Amniotic epithelial cell (primary cell): ENCODE data around the gene EFNB2.

ENCODE experiments used
- DNase-seq: peaks from one replicate; pipeline ENCODE4 v3.0.0-alpha.2; 2010; ENCODE audit warnings: low read depth

Gene EFNB2, protein sequence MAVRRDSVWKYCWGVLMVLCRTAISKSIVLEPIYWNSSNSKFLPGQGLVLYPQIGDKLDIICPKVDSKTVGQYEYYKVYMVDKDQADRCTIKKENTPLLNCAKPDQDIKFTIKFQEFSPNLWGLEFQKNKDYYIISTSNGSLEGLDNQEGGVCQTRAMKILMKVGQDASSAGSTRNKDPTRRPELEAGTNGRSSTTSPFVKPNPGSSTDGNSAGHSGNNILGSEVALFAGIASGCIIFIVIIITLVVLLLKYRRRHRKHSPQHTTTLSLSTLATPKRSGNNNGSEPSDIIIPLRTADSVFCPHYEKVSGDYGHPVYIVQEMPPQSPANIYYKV

DNA sequence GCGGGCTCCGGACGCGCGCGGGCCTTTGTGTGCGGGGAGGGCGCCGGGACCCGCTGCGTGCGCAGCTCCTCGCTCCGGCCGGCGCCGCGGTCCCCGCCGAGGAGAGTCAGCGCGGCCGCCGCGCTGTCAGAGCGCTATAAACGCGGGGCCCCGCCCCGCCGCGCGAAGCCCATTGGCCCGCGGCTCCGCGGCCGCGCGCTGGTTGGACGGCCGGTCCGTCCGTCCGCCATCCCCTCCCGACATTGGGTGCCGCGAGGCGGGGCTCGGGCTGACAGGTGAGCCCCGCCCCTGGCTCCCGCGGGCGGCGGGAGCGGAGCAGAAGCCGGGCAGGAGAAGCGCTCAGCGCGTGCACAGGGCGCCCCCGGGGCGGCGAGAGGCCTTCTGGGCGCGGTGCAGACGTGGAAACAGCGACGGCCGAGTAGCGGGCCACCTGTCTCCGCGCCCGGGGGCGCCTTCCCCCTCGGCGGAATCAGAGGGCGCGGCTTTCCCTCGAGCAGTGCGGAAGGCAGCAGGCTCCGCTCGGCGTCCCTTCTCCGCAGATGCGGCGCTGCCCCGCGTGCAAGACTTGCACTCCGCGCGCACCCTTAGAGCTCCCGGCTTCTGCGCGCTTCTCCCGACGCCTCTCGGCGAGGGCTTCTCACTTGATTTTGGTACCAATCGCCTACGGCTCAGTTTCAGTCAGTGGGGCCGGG is at the start of gene EFNB2:
TSS of gene EFNB2 (minus strand) at position 111 of the 692 bp plus-strand sequence. CDS start 698 bp downstream, outside the sequence.
- peak; percentile 87 for DNase-seq

GRCh38 chr13:106581225-106581624 is 45.8 kb upstream of the EFNB2 start:
- DNase-seq: no peak

DNA sequence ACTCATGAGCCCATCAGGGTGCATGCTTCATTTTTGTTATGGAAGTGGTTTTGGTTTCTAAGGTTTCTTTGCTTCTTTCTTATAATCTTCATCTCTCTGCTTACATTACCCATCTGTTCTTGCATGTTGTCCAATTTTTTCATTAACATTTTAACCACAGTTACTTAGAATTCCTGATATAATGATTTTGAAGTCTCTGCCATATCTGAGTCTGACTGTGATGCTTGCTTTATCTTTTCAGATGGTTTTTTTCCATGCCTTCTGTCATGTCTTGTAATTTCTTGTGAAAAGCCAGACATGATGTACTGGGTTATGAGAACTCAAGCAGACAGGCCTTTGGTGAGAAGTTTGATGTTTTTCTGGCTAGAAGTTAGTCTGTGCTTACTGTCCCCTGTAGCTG is 40.4 kb upstream of the EFNB2 start:
- DNase-seq: no peak

DNA sequence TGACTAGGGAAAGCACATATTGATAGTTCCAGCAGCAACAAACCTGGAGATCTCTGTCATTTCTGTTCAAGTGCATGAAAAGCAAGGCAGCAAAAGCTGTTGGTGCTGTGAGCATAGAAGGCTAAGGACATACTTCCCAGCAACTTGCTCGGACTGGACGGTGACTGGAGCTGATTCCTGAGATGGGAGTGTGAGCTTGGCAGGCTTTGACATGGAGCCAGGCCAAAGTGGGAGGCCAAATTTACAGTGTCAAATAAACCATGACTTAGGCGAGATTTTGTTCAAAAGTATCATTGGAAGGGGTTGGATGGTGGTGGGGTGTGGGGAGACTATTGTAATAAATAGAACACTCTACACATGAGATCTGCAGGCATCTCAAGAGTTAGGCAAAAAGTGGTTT is 38.4 kb upstream of the EFNB2 start:
- DNase-seq: no peak

DNA sequence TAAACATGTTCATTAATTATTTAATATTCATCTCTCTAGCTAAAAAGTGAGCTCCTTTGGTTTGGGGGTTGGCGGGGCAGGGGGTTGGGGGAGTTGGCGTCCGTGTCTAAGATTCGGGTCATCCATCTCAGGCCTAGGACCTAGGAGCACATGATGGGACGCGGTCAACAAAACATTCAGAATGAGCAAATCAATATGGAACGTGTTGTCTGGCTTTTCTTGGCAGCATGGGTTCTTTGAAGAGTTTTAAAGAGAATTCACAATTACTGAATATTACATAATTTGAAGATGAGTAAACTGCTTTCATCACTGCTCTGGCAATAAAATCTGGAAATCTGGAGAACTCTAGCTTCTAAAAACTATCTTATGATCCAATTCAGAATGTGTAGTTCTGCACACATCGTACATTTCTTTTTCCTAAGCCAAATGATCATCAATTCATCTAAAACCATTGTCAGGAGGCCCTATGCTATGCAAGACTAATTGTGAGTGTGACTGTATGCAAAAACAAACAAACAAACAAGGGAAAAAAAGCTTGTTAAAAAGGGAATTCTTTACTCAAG is 37.9 kb upstream of the EFNB2 start:
- peak; percentile 62 for DNase-seq

DNA sequence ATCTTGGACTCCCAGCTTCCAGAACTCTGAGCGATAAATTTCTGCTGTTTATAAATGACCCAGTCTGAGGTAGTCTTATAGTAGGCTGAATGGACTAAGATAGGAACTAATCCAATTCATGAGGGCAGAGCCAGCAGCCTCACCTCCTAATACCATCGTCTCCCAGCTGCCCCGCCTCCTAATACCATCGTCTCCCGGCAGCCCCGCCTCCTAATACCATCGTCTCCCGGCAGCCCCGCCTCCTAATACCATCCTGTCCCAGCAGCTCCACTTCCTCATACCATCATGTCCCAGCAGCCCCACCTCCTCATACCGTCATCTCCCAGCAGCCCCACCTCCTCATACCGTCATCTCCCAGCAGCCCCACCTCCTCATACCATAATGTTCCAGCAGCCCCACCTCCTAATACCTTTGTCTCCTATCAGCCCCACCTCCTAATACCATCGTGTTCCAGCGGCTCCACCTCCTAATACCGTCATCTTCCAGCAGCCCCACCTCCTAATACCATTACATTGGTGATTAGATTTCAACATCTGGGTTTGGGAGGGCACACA is 34.9 kb upstream of the EFNB2 start:
- DNase-seq: peak; percentile 92

DNA sequence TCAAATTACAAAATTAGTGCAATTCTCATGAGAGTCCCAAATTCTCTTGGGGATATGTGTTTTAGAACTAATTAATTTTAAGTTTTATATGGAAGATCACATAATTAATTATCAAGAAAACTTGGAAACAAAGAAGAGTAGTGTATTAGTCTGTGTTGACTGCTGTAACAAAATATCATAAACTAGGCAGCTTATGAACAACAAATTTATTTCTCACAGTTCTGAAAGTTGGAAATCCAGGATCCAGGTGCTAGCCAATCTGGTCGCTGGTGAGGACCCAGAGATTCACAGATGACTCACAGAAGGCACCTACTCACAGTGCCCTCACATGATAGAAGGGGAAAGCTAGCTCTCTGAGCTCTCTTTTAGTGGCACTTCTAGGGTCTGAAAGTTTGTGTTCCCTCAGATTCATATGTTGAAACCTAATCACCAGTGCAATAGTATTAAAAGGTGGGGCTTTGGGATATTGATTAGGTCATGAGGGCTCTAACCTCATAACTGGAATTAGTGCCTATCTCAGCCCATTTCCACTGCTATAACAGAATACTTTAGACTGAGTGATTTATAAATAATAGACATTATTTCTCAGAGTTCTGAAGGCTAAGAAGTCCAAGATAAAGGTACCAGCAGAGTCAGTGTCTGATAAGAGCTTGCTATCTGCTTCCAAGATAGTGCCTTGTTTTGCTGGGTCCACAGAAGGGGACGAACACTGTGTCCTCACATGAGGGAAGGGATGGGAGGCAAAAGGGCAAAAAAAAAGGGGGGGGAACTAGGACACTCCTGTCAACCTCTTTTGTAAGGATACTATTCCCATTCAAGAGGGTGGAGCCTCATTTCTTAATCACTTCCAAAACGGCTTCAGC is 34.0 kb upstream of the EFNB2 start:
- no peak for DNase-seq

- DNase-seq: no peak
Measured at GRCh38 chr13:106568299-106569003, 33.0 kb upstream of the EFNB2 start.

DNA sequence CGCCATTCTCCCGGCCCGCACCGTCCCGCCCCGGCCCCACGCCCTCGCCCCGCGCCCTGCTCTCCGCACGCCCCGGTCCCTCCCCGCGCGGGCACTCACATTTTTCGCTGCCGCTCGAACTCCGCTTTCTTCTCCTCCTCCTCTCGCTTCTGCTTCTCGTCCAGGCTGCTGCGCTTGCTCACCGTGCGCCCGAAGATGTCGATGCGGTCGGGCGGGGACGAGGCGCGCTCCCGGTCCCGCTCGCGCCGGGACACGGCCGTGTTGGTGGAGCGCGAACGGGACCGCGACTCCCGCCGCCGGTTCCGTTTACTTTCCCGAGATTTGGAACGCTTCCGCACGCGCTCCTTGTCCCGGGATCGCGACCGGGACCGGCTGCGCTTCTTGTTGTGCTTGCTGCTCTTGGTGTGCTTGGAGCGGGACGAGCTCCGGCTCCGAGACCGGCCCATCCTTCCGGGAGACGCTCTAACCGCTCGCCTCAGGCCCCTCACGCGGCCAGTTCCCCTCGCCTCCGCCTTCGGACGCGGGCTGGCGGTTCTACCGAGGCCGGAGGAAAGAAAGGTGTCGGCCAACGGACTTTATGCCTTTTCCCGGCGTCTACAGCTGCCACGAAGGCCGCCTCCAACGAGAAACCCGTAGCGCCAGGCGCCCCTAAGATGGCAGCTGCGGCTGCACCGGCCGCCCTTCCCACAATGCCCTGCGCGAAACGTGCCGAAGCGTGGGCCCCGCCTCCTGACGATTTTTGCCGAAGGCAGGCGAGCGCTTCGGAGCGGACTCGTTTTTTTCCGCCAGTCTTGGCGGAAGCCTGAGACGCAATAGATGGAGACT is 32.2 kb upstream of the EFNB2 start, which contains the start of gene ARGLU1:
TSS of gene ARGLU1 (minus strand) at position 664 of the 825 bp plus-strand sequence. CDS start at position 446, 218 bp downstream.
- peak; percentile 86 for DNase-seq

GRCh38 chr13:106566641-106567473 is 31.4 kb upstream of the EFNB2 start:
- peak; percentile 51 for DNase-seq

DNA sequence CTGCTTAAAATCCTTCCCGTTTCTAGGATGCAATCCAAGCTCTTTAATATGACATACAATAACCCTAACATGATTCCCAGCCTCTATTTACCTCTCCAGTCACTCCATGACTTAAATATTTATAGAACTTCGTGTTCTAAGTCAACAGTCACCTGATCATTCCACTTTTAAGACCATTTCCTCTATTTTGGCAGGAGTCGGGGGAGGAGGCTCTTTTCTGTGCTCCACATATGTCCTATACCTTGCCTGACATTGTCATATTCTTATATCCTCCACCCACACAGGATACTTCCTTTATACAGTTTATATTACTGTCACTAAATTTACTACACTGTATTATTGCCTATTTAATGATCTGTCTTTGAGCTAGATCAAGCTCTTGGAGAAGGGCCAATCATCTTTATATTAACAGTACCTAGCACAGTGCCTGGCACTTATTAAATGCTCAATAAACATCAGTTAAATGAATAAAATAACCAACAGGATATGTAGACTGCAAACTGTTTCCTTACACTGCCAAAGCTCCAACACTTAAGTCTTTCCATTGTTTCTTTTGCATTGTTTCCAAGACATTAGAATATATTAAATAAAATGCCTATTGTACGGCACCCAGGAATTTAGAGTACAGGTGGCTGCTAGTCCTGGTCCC is 29.8 kb upstream of the EFNB2 start:
- no peak for DNase-seq

DNA sequence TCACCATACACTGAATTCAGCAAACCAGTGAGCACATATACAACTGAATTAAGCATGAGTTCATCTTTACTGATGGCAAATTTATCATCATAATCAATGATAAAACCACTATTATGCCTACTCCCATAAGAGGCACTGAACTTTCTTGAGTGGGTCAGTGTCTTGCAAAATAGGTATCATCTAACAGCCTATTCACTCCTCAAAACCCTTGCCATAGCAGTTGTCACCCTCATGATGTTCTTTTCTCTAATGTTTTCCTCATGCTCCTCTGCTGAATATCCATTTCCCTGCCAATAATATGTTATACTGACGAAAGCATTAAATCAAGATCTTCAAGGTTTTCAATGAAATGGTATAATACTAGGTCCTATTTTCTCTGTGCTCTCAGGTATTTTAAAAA is 26.8 kb upstream of the EFNB2 start:
- DNase-seq: no peak

- peak; percentile 59 for DNase-seq
Measured at GRCh38 chr13:106561551-106562170, 26.2 kb upstream of the EFNB2 start.

- no peak for DNase-seq
Measured at GRCh38 chr13:106560821-106561220, 25.4 kb upstream of the EFNB2 start.

- DNase-seq: no peak
Measured at GRCh38 chr13:106558527-106558926, 23.1 kb upstream of the EFNB2 start.

DNA sequence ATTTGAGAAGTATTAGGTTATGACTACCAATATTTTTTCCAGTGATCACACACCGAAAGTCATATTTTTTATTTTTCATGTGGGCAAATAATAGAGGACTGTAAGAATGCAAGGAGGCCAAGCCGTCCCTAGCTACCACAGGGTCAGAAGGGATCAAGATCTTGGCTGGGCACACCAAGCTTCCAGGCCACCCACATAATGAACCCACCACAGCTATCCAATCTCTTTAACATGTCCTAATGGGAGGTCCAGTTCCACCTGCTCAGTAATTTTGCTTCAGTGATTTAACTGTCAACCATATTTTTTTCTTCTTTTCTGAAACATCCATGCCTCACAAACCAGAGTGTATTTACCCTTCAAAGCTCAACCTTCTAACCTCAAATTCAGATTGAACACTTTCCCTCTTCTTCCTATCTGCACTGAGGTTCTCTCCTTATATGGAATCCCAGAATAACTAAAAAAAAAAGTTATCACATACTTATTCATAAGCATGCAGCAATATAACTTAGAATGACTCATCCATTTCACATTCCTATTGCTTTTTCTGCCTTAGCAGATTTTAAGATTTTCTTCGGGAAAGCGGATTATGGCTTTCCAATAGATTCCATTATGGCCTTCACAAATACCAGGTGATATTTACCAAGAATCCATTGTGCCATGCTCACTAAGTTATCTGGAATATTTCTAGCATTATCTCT is 20.3 kb upstream of the EFNB2 start:
- DNase-seq: peak; percentile 64

DNA sequence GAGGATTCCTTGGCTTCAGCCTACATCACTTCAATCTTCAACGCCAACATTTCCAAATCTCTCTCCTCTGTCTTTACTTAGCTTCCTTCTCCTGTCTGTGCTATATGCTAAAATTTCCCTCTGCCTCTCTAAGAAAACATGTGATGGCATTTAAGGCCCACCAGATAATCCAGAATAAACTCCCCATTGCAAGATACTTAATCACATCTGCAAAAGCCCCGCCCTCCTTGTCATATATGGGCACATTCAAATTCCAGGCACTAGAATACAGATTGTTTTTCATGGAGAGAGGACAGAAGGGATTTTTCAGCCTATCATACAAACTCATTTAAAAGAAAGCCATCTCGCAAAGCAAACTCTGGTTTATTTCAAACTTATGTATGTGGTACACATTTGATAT is 16.3 kb upstream of the EFNB2 start:
- DNase-seq: no peak

- DNase-seq: no peak
Measured at GRCh38 chr13:106551350-106551749, 15.9 kb upstream of the EFNB2 start.
